ENCODE data around the gene CDCA4.

DNA sequence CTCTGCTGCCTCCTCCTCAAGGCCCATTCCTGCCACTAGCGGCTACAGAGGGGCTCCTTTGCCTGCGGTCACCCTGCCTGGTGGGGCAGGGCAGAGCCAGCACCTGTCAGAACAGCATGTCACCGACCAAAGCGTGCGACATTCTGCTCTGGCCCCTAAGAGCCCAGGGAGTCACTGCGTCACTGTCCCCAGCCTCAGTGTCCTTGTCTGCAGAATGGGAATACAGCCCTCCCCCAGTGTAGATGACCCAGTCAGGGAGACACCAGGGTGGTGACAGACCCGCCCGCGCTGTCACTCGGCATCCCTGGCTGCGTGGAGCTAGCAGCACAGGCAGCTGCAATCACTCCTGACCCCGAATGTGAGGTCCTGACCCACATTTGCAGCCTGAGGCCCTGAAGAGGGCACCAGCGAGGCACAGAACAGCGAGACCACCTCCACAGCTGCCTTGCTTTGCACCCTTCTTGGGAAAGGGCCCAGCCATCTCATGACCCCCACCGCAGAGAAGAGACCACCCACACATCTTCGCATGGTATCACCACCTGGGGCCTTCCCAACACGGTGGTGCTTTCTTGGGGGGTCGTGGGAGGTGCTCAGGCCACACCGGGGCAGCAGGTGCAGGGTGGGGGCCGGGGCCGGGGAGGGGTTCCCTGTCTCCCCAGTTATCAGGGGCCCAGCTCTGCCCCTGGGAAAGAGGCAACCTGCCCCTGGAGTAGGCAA lies 45.2 kb downstream of the CDCA4 start:
- no peak for TF ChIP-seq EGR1 (IDR thresholded peaks at IDR 0.05; ENCODE audit: borderline replicate concordance in 1 of 2, low read depth in 2 of 2, low read length in 2 of 2)
- TF ChIP-seq GABPA (IDR thresholded peaks at IDR 0.05; ENCODE audit: low read depth), result no peak
- no peak for TF ChIP-seq NR2C2 (IDR thresholded peaks at IDR 0.05; ENCODE audit: borderline replicate concordance, control insufficient read depth, insufficient read length, low read depth)
- TF ChIP-seq, protein P1, sequence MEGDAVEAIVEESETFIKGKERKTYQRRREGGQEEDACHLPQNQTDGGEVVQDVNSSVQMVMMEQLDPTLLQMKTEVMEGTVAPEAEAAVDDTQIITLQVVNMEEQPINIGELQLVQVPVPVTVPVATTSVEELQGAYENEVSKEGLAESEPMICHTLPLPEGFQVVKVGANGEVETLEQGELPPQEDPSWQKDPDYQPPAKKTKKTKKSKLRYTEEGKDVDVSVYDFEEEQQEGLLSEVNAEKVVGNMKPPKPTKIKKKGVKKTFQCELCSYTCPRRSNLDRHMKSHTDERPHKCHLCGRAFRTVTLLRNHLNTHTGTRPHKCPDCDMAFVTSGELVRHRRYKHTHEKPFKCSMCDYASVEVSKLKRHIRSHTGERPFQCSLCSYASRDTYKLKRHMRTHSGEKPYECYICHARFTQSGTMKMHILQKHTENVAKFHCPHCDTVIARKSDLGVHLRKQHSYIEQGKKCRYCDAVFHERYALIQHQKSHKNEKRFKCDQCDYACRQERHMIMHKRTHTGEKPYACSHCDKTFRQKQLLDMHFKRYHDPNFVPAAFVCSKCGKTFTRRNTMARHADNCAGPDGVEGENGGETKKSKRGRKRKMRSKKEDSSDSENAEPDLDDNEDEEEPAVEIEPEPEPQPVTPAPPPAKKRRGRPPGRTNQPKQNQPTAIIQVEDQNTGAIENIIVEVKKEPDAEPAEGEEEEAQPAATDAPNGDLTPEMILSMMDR (IDR thresholded peaks at IDR 0.05 in 2 of 3, conservative IDR thresholded peaks at IDR 0.05 in 1 of 3; ENCODE audit: control insufficient read depth in 2 of 3, extremely low read depth in 1 of 3, insufficient read depth in 1 of 3, low read depth in 3 of 3, low read length in 3 of 3), result peak in 2 of 3 experiments; percentile 49 to 56; a peak in 3 of 6 replicates
- TF ChIP-seq POLR2A (IDR thresholded peaks at IDR 0.05; ENCODE audit: low read depth, low read length), result no peak
- TF ChIP-seq, protein P2, sequence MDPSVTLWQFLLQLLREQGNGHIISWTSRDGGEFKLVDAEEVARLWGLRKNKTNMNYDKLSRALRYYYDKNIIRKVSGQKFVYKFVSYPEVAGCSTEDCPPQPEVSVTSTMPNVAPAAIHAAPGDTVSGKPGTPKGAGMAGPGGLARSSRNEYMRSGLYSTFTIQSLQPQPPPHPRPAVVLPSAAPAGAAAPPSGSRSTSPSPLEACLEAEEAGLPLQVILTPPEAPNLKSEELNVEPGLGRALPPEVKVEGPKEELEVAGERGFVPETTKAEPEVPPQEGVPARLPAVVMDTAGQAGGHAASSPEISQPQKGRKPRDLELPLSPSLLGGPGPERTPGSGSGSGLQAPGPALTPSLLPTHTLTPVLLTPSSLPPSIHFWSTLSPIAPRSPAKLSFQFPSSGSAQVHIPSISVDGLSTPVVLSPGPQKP (IDR thresholded peaks at IDR 0.05; ENCODE audit: low read depth, low read length), result no peak
- no peak for TF ChIP-seq BCL11A (IDR thresholded peaks at IDR 0.05; ENCODE audit: low read depth, low read length)
- no peak for TF ChIP-seq BRCA1 (IDR thresholded peaks at IDR 0.05; ENCODE audit: low read depth, low read length)
- TF ChIP-seq EZH2 (IDR thresholded peaks at IDR 0.05; ENCODE audit: borderline replicate concordance, control insufficient read depth, low read depth, low read length), result no peak
- no peak for TF ChIP-seq EP300 (IDR thresholded peaks at IDR 0.05; ENCODE audit: borderline replicate concordance in 1 of 2, control insufficient read depth in 1 of 2, low read depth in 2 of 2, low read length in 2 of 2)
- no peak for TF ChIP-seq CHD1 (IDR thresholded peaks at IDR 0.05; ENCODE audit: low read depth, low read length)
- peak; percentile 44 for TF ChIP-seq RAD21 (IDR thresholded peaks at IDR 0.05; ENCODE audit: insufficient read depth, low read depth, low read length)
- TF ChIP-seq FOXK2 (IDR thresholded peaks at IDR 0.05), result no peak
- no peak; the same call in 1 of the 2 replicates for TF ChIP-seq SMC3 (IDR thresholded peaks at IDR 0.05; ENCODE audit: borderline replicate concordance, low read length)

Measured in GM12878 (cell line).